ACC112 (cell line): ENCODE measurements around the gene SCGB1A1.

Experiments
- H2AFZ ChIP-seq: fragments of 200-600 bp; sonication (generic); one replicate; pipeline ENCODE4 v1.6.0; 2017; ENCODE audit warnings: antibody characterized with exemption, low read length; ENCODE audit not compliant: unreplicated experiment
- H3K27ac ChIP-seq: fragments of 200-600 bp; sonication (generic); 2 replicates; pipeline ENCODE4 v1.5.1; 2014; ENCODE audit warnings: low read depth, mild to moderate bottlenecking, antibody characterized with exemption, low read length, moderate library complexity
- H3K27me3 ChIP-seq: fragments of 200-600 bp; sonication (generic); 2 replicates; pipeline ENCODE4 v1.6.1; 2014; ENCODE audit warnings: mild to moderate bottlenecking, antibody characterized with exemption, low read length, moderate library complexity, mixed read lengths; ENCODE audit not compliant: insufficient read depth
- H3K36me3 ChIP-seq: fragments of 200-600 bp; sonication (generic); 2 replicates; pipeline ENCODE4 v1.6.1; 2016; ENCODE audit warnings: mild to moderate bottlenecking, antibody characterized with exemption, low read length, moderate library complexity, mixed read lengths; ENCODE audit not compliant: insufficient read depth
- H3K4me1 ChIP-seq: fragments of 200-600 bp; sonication (generic); one replicate; pipeline ENCODE4 v1.6.1; 2016; ENCODE audit warnings: low read length, mixed read lengths; ENCODE audit not compliant: insufficient read depth, unreplicated experiment, control insufficient read depth
- H3K4me3 ChIP-seq: fragments of 200-600 bp; sonication (generic); 2 replicates; pipeline ENCODE4 v1.5.1; 2014; ENCODE audit warnings: mild to moderate bottlenecking, low read depth, low read length
- H3K79me2 ChIP-seq: fragments of 200-600 bp; sonication (generic); one replicate; pipeline ENCODE4 v1.6.0; 2016; ENCODE audit warnings: low read length; ENCODE audit not compliant: control insufficient read depth, unreplicated experiment, insufficient read depth

The SCGB1A1 gene

DNA sequence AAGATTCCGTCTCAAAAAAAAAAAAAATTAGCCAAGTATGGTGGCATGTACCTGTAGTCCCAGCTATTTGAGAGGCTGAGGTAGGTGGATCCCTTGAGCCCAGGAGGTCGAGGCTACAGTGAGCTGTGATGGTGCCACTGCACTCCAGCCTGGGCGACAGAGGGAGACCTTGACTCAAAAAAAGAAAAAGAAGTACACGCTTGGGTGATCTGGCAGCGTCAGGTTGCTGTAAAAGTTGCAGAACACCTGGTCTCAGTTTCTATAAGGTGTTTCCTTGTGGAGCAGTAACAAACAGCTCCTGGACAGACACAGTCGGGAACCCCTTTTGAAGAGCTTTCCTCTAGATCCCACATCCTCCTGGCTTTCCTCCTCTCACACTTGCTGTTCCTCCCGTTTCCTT is 45.8 kb downstream of the SCGB1A1 start:
- no peaks in the 10 kb centered on the region for H3K79me2 ChIP-seq
- H3K27ac ChIP-seq, result no peak overlapping the region
- H3K4me3 ChIP-seq, result no peak overlapping the region
- H3K4me1 ChIP-seq, result peaks cover 11% of the 10 kb centered on the region
- no peaks in the 10 kb centered on the region for H3K36me3 ChIP-seq
- H2AFZ ChIP-seq, result no peak overlapping the region
- no peaks in the 10 kb centered on the region for H3K27me3 ChIP-seq

DNA sequence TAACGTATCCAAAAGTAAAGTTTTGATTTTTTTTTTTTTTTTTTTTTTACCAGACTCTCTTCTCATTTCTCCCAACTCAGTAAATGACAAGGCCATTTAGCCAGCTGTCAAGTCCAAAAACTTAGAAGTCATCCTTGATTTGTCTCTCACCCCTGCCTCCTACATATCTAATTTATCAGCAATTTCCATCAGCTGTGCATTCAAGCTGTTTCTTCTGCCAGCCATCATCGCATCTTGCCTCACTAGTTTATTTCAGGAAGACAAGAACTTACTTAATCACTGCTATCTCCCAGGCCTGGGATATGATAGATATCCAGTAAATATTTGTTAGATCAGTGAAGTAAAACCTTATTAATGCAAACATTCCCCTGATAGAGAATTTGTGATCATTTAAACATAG is 47.6 kb downstream of the SCGB1A1 start:
- no peaks in the 10 kb centered on the region for H3K79me2 ChIP-seq
- H3K36me3 ChIP-seq, result no peaks in the 10 kb centered on the region
- no peak overlapping the region for H3K4me3 ChIP-seq
- no peak overlapping the region for H2AFZ ChIP-seq
- H3K27ac ChIP-seq, result no peak overlapping the region
- peaks cover 11% of the 10 kb centered on the region for H3K4me1 ChIP-seq
- H3K27me3 ChIP-seq, result no peaks in the 10 kb centered on the region

DNA sequence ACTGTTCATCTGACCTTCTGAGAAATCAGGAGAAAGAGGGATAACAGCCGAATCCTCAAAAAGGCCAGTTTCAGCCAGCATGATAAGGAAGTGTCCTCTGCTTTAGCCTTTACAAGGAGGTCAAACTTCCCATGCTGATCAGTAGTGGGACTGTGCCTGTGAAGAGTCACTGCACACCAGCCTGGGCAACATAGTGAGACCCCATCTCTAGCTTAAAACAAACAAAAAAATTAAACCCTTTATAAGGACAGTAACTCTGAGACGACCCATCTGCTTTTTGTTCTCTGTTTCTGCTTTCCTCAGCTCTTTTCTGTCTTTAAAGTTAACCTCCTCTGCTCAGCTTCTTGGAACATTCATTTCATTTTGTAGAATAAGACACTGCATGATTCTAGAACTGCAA is 49.7 kb downstream of the SCGB1A1 start:
- Histone ChIP-seq H3K4me1 (peaks cover 10% of the 10 kb centered on the region), H3K36me3 (no peaks in the 10 kb centered on the region), H3K27me3 (no peaks in the 10 kb centered on the region), H3K79me2 (no peaks in the 10 kb centered on the region), H2AFZ (no peak overlapping the region), H3K27ac (no peak overlapping the region), H3K4me3 (no peak overlapping the region)

DNA sequence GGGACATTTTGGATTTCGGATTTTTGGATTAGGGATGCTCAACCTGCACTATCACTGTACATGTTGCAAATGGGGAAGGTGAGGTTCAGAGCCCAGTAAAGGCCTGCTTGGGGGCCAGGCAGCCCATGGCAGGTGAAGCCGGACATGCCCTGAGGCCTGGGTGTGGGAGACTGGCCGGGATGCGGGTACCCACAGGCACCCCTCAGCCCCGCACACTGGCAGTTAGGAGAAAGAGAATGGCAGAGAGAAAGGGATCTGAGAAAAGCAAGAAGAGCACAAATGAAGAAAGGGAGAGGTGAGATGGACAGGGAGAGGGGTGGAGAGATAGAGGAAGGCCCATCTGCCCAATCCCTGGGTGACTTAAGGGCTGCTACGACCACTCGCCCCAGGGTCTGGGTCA is 52.8 kb downstream of the SCGB1A1 start:
- no peak overlapping the region for H3K27ac ChIP-seq

DNA sequence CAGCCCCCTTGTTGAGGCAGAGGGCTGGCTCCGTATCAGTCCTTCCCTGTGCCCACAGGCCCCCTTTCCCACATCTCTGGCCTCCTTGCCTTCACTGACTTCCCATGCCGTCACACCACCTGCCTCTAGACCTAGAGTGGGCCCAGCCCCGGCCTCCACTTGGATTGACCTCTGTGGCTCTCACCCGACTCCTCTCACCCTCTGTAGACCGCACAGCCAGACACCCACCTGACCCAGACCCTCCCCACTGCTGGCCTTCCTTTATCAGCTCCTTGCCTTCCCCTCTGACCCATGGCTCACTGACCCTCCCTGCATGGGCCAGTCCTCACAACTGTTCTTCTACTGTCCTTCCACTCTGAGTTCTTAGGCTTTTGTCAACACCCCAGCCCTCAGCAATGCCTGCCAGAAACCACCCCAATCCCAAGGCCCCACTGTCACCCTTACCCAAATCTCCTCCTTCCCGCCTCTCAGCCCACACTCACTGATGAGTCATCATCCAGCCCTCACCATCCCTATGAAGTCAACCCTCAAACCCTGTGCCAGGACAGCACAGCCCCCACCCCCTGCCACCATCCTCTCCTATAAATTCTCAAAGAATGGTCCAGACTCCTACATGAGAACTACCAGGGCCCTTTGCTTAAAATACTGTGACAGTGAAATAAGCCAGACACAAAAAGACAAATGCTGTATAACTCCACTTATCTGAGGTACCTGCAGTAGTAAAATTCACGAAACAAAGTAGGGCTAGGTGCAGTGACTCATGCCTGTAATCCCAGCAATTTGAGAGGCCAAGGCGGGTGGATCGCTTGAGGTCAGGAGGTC is 53.4 kb downstream of the SCGB1A1 start:
- Histone ChIP-seq H3K4me3 (no peak overlapping the region), H2AFZ (peak overlapping the region; percentile 1), H3K27me3 (no peaks in the 10 kb centered on the region), H3K4me1 (peaks cover 10% of the 10 kb centered on the region), H3K27ac (peak overlapping the region; percentile 17; the same call in 1 of the 2 replicates), H3K36me3 (no peaks in the 10 kb centered on the region), H3K79me2 (no peaks in the 10 kb centered on the region)

More for the DNA sequence above, 52.8 kb downstream of the SCGB1A1 start:
- Histone ChIP-seq H3K27me3 (no peaks in the 10 kb centered on the region), H3K36me3 (no peaks in the 10 kb centered on the region), H3K79me2 (no peaks in the 10 kb centered on the region), H3K4me3 (no peak overlapping the region), H2AFZ (no peak overlapping the region), H3K4me1 (peaks cover 10% of the 10 kb centered on the region)
